GM12872 (cell line): Measurements from ENCODE around the gene ETS1.

Experiments used
- CTCF ChIP-seq: IDR thresholded peaks from 3 replicates; pipeline ENCODE4 v1.5.1; 2011; ENCODE audit warnings: low read depth, mild to moderate bottlenecking, low read length, moderate library complexity; ENCODE audit not compliant: insufficient read depth

ETS1 gene

GRCh38 chr11:128504486-128504885, 82.9 kb downstream of the ETS1 start:
- no peak for TF ChIP-seq CTCF

GRCh38 chr11:128503245-128503991, 83.9 kb downstream of the ETS1 start:
- TF ChIP-seq CTCF: no peak

DNA sequence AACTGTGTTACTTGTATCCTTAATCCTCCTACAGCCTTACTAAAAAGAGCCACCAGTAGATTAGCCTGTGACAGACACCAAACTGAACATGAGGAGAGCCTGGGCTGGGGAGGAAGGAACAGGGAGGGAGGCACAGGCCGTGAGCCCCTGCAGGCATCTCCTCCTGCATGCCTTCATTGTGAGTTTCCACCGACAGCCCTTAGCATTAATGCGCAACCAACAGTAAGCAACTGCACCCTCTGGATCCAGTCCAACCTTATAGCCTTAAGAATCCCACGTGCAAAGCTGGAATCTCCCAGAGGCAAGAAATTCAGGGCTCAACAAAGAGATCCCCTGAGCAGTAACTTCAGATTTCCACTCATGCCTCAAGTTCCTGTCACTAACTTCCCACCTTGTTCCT, 84.6 kb downstream of the ETS1 start:
- TF ChIP-seq CTCF: no peak

GRCh38 chr11:128501632-128502549, 85.5 kb downstream of the ETS1 start:
- TF ChIP-seq CTCF: no peak

- TF ChIP-seq CTCF: no peak
Measured at GRCh38 chr11:128501008-128501407, 86.3 kb downstream of the ETS1 start.

DNA sequence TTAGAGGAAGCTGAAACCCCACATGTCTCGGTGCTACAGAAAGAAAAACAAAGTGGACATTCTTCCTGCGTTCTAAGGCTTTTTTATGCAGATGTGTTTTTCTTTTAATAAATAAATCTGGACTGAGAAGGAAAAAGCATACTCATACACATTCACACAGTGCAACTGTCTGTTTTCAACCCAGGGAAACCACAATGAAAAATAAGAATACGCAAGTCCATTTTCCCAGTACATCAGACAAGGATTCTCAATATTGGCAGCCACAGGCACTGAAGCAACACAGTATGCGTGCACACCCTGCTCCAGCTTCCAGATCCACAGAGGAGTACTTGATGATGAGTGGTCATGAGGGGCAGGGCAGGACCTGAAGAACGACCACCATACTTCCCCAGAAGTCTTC, 86.9 kb downstream of the ETS1 start:
- no peak for TF ChIP-seq CTCF

DNA sequence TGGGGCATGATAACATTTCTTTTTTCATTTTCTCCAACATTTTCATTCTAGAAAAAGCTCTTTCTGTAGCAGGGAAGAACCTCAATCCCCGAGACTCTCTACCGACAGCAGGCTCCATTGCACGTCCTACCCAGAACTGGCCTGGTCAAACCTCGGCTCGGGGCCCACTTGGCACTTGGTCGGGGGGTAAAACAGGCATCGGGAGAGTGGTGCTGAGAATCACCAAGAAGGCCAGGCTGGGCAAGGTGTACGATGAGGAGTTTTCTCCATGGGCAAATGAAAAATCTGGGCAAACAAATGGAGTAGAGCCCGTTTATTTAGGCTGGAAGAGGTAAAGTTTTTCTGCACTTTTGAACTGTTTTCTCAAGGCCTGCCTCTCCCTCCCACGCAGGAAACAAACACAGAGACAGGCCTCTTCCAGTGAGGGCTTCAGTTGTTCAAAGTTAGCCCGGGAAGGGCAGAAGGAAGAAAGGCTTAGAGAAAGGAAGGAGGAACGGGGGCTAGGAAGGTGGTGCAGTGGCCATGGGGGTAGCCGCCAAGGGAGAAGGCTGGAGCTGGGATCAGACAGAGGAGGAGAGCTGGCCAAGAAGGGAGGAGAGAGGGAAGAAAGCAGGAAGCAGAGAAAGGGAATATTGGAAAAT, 87.6 kb downstream of the ETS1 start:
- TF ChIP-seq CTCF: no peak
